Caki2 (cell line): Measurements from ENCODE around the gene PREP. TPM values are rescaled to one million over a fixed set of nuclear protein-coding genes. Genes with fewer than 3 reads are reported as not detected.

ENCODE experiments used
- DNase-seq: peaks from one replicate; pipeline ENCODE4 v3.0.0-alpha.2; 2015; ENCODE audit warnings: low read depth
- in situ Hi-C: cut with HindIII; loops from 2 replicates; pipeline ENCODE4 v1.10.0; 2016; ENCODE audit warnings: low sequenced_read_pairs, low pct_unique_long_range_greater_than_20kb, mixed read lengths
- total RNA-seq: library from RNA; depleted of rRNA; stranded (reverse); fragments of >200 nt; shearing (Covaris generic); gene quantifications from 2 replicates; pipeline ENCODE4 v1.2.3, GENCODE V29; 2014; ENCODE audit warnings: low replicate concordance

The PREP gene
- total RNA-seq, 1 experiment from 2014 or later, result 29.4 TPM

GRCh38 chr6:105322499-105323225, 80.2 kb downstream of the PREP start:
- in situ Hi-C loops, result no loop called here
- DNase-seq, result no peak

- no peak for DNase-seq
- in situ Hi-C loops, result no loop called here
Observed at GRCh38 chr6:105321728-105322127, 81.2 kb downstream of the PREP start.

GRCh38 chr6:105321207-105321606, 81.7 kb downstream of the PREP start:
- no peak for DNase-seq
- in situ Hi-C loops, result no loop called here

- no peak for DNase-seq
- in situ Hi-C loops, result no loop called here
Observed at GRCh38 chr6:105320765-105321164, 82.1 kb downstream of the PREP start.

- no peak for DNase-seq
- in situ Hi-C loops, result no loop called here
Observed at GRCh38 chr6:105320271-105320670, 82.6 kb downstream of the PREP start.

- DNase-seq, result no peak
- in situ Hi-C loops, result no loop called here
Observed at GRCh38 chr6:105319331-105319730, 83.6 kb downstream of the PREP start.

GRCh38 chr6:105318660-105319059, 84.2 kb downstream of the PREP start:
- peak; percentile 48 for DNase-seq
- in situ Hi-C loops, result no loop called here

- DNase-seq, result no peak
- in situ Hi-C loops, result no loop called here
Observed at GRCh38 chr6:105317607-105318533, 85.0 kb downstream of the PREP start.

- no peak for DNase-seq
- in situ Hi-C loops, result no loop called here
Observed at GRCh38 chr6:105313211-105313610, 89.7 kb downstream of the PREP start.

GRCh38 chr6:105310947-105311346, 91.9 kb downstream of the PREP start:
- in situ Hi-C loops, result no loop called here
- DNase-seq, result no peak

- in situ Hi-C loops, result no loop called here
- no peak for DNase-seq
Observed at GRCh38 chr6:105310371-105310770, 92.5 kb downstream of the PREP start.

GRCh38 chr6:105308840-105309239, 94.0 kb downstream of the PREP start:
- DNase-seq, result no peak
- in situ Hi-C loops, result no loop called here

- in situ Hi-C loops, result no loop called here
- DNase-seq, result no peak
Observed at GRCh38 chr6:105305521-105305920, 97.4 kb downstream of the PREP start.

GRCh38 chr6:105304825-105305224, 98.1 kb downstream of the PREP start:
- no peak for DNase-seq
- in situ Hi-C loops, result no loop called here

- in situ Hi-C loops, result no loop called here
- no peak for DNase-seq
Observed at GRCh38 chr6:105304366-105304765, 98.5 kb downstream of the PREP start.

GRCh38 chr6:105302617-105303128, 100.2 kb downstream of the PREP start:
- in situ Hi-C loops, result no loop called here
- DNase-seq, result no peak

- no peak for DNase-seq
- in situ Hi-C loops, result no loop called here
Observed at GRCh38 chr6:105301756-105302616, 100.9 kb downstream of the PREP start.

- DNase-seq, result no peak
- in situ Hi-C loops, result no loop called here
Observed at GRCh38 chr6:105301072-105301503, 101.8 kb downstream of the PREP start.
